A204.1 (cell line): ENCODE data around the gene INPP5A.

Experiments
- FAIRE-seq: peaks from 2 replicates; lab custom pipeline; 2012; peaks lifted over from hg19 to GRCh38; lab: Jason Lieb, UNC

Gene INPP5A

GRCh38 chr10:132631338-132631735 is 93.8 kb downstream of the INPP5A start:
- no peak for FAIRE-seq

GRCh38 chr10:132632091-132632561 is 94.5 kb downstream of the INPP5A start:
- FAIRE-seq, result no peak

GRCh38 chr10:132632851-132633684 is 95.5 kb downstream of the INPP5A start:
- FAIRE-seq, result no peak

GRCh38 chr10:132634241-132634946 is 96.8 kb downstream of the INPP5A start:
- FAIRE-seq, result no peak

GRCh38 chr10:132634947-132635271 is 97.3 kb downstream of the INPP5A start:
- FAIRE-seq, result no peak

GRCh38 chr10:132636358-132636757 is 98.8 kb downstream of the INPP5A start:
- FAIRE-seq, result no peak

- peak; percentile 91 for FAIRE-seq
Measured at GRCh38 chr10:132637477-132638129, 100.0 kb downstream of the INPP5A start.

- no peak for FAIRE-seq
Measured at GRCh38 chr10:132638130-132638515, 100.5 kb downstream of the INPP5A start.

- no peak for FAIRE-seq
Measured at GRCh38 chr10:132639470-132639869, 101.9 kb downstream of the INPP5A start.

- no peak for FAIRE-seq
Measured at GRCh38 chr10:132640326-132641125, 102.9 kb downstream of the INPP5A start.

- no peak for FAIRE-seq
Measured at GRCh38 chr10:132641401-132641800, 103.8 kb downstream of the INPP5A start.

- FAIRE-seq, result no peak
Measured at GRCh38 chr10:132641966-132642731, 104.6 kb downstream of the INPP5A start.

- no peak for FAIRE-seq
Measured at GRCh38 chr10:132642732-132643008, 105.1 kb downstream of the INPP5A start.

- no peak for FAIRE-seq
Measured at GRCh38 chr10:132643709-132644526, 106.3 kb downstream of the INPP5A start.

- no peak for FAIRE-seq
Measured at GRCh38 chr10:132644527-132645246, 107.1 kb downstream of the INPP5A start.

- no peak for FAIRE-seq
Measured at GRCh38 chr10:132645247-132645530, 107.6 kb downstream of the INPP5A start.

- FAIRE-seq, result no peak
Measured at GRCh38 chr10:132645630-132646442, 108.2 kb downstream of the INPP5A start.

GRCh38 chr10:132646443-132647097 is 109.0 kb downstream of the INPP5A start:
- FAIRE-seq, result no peak

GRCh38 chr10:132647424-132647823 is 109.8 kb downstream of the INPP5A start:
- FAIRE-seq, result no peak
